OCI-LY7 (cell line): ENCODE data around the gene EXOC6B. TPM values are rescaled to one million over a fixed set of nuclear protein-coding genes. Genes with fewer than 3 reads are reported as not detected.

Experiments
- BruUV-seq: library from RNA; stranded (reverse); fragments of 400-500 nt; replicated peaks from 2 replicates; lab custom pipeline; 2021; lab: Mats Ljungman, UMichigan
- CTCF ChIA-PET: fragments of 300-600 bp; sonication (Branson Sonifier 250); formaldehyde crosslinking; loops from one replicate; lab custom pipeline; 2022; ENCODE audit warnings: antibody characterized with exemption; ENCODE audit not compliant: unreplicated experiment; lab: Charles Lee
- POLR2A ChIA-PET: fragments of 300-600 bp; sonication (Branson Sonifier 250); formaldehyde crosslinking; loops from one replicate; lab custom pipeline; 2022; ENCODE audit warnings: antibody characterized with exemption; lab: Charles Lee
- DNase-seq: peaks from one replicate; pipeline ENCODE4 v3.0.0-alpha.2; 2015; ENCODE audit warnings: low spot score
- H2AFZ ChIP-seq: fragments of 200-600 bp; sonication (generic), shearing (Covaris generic); 2 replicates; pipeline ENCODE4 v1.6.1; 2014; ENCODE audit warnings: mild to moderate bottlenecking, antibody characterized with exemption, low read length, moderate library complexity
- H3K27ac ChIP-seq: fragments of 200-600 bp; sonication (generic); 2 replicates; pipeline ENCODE4 v1.5.1; 2014; ENCODE audit warnings: mixed run types, low read depth, mild to moderate bottlenecking, moderate library complexity, low read length, inconsistent platforms; ENCODE audit not compliant: poor library complexity, severe bottlenecking
- H3K36me3 ChIP-seq: fragments of 200-600 bp; sonication (generic); 2 replicates; pipeline ENCODE4 v1.6.1; 2014; ENCODE audit warnings: mild to moderate bottlenecking, antibody characterized with exemption, low read length, moderate library complexity, mixed read lengths; ENCODE audit not compliant: insufficient read depth
- H3K4me1 ChIP-seq: fragments of 200-600 bp; sonication (generic); 2 replicates; pipeline ENCODE4 v1.5.1; 2014; ENCODE audit warnings: mild to moderate bottlenecking, low read length; ENCODE audit not compliant: insufficient read depth, poor library complexity, severe bottlenecking
- H3K4me2 ChIP-seq: fragments of 200-600 bp; sonication (generic); 2 replicates; pipeline ENCODE4 v1.6.1; 2014; ENCODE audit warnings: mild to moderate bottlenecking, low read length
- H3K4me3 ChIP-seq: fragments of 200-600 bp; sonication (generic); 2 replicates; pipeline ENCODE4 v1.5.1; 2014; ENCODE audit warnings: mild to moderate bottlenecking, low read depth, low read length; ENCODE audit not compliant: poor library complexity, severe bottlenecking
- H3K79me2 ChIP-seq: fragments of 200-600 bp; sonication (generic); 2 replicates; pipeline ENCODE4 v1.6.1; 2016; ENCODE audit warnings: low read depth, mild to moderate bottlenecking, low read length, moderate library complexity, mixed read lengths; ENCODE audit not compliant: insufficient read depth
- H3K9me2 ChIP-seq: fragments of 200-600 bp; sonication (generic); 2 replicates; pipeline ENCODE4 v1.6.1; 2016; ENCODE audit warnings: mild to moderate bottlenecking, low read length, mixed read lengths; ENCODE audit not compliant: insufficient read depth
- H3K9me3 ChIP-seq: fragments of 200-600 bp; sonication (generic); 2 replicates; pipeline ENCODE4 v1.6.1; 2014; ENCODE audit warnings: mild to moderate bottlenecking, mixed run types, low read length, mixed read lengths
- H4K20me1 ChIP-seq: fragments of 200-600 bp; sonication (generic); 2 replicates; pipeline ENCODE4 v1.6.1; 2014; ENCODE audit warnings: mild to moderate bottlenecking, antibody characterized with exemption, low read length, moderate library complexity, mixed read lengths; ENCODE audit not compliant: insufficient read depth
- EZH2phosphoT487 ChIP-seq: fragments of 200-600 bp; sonication (generic); IDR thresholded peaks from 2 replicates; pipeline ENCODE4 v1.6.1; 2018; ENCODE audit warnings: low read depth, borderline replicate concordance, mild to moderate bottlenecking, mixed run types, antibody characterized with exemption, low read length, moderate library complexity, mixed read lengths
- intact Hi-C: fragments of 100-400 bp; cut with micrococcal nuclease; formaldehyde crosslinking; loops from one replicate; pipeline ENCODE4 v1.10.0; 2022; ENCODE audit not compliant: unreplicated experiment
- total RNA-seq, 2 experiments: library from RNA; depleted of rRNA in 1 of 2; stranded (reverse); fragments of >200 nt in 1 of 2; shearing (Covaris generic) in 1 of 2; gene quantifications; 2 replicates each; pipeline ENCODE4 v1.2.3, GENCODE V29; 2014 to 2022
- TF ChIP-seq, protein P1 (sequence below): fragments of 200-600 bp; sonication (generic); conservative IDR thresholded peaks from 2 replicates; pipeline ENCODE4 v1.5.1; 2014; ENCODE audit warnings: mild to moderate bottlenecking, antibody characterized with exemption, low read length, moderate library complexity, mixed read lengths

EXOC6B gene
- total RNA-seq, 2 experiments from 2014 or later: 5.1 TPM; not detected in 1

DNA sequence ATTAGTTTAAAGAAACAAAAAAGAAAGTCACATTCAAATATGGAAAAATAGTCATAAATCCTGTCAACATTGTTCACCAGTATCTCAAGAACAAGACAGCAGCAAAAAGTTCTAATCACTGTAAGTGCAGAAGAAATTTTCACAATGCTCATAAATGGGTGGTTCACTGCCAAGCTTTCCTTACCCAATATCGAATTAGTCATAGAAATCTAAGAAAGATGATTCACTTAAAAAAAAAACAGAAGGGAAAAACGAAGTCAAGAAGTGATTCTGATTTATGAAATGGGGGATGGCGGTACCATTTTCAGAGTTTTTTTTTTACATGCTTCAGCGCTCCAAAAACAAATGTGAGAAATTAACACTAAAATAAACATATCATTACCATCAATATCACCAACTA, 156.7 kb downstream of the EXOC6B start:
- CTCF ChIA-PET: no interaction called here
- Histone ChIP-seq H3K4me1 (no peaks in the 10 kb centered on the region), H2AFZ (no peak overlapping the region), H3K4me3 (no peak overlapping the region), H3K9me2 (no peaks in the 10 kb centered on the region), H3K36me3 (no peaks in the 10 kb centered on the region), H3K27ac (no peak overlapping the region), H3K79me2 (no peaks in the 10 kb centered on the region), H3K4me2 (no peak overlapping the region), H4K20me1 (no peaks in the 10 kb centered on the region), H3K9me3 (no peaks in the 10 kb centered on the region)
- DNase-seq: no peak
- intact Hi-C loops: no loop called here
- POLR2A ChIA-PET: no interaction called here
- no TSS peak for BruUV-seq
- no peak for TF ChIP-seq EZH2phosphoT487
- TF ChIP-seq, protein P1, sequence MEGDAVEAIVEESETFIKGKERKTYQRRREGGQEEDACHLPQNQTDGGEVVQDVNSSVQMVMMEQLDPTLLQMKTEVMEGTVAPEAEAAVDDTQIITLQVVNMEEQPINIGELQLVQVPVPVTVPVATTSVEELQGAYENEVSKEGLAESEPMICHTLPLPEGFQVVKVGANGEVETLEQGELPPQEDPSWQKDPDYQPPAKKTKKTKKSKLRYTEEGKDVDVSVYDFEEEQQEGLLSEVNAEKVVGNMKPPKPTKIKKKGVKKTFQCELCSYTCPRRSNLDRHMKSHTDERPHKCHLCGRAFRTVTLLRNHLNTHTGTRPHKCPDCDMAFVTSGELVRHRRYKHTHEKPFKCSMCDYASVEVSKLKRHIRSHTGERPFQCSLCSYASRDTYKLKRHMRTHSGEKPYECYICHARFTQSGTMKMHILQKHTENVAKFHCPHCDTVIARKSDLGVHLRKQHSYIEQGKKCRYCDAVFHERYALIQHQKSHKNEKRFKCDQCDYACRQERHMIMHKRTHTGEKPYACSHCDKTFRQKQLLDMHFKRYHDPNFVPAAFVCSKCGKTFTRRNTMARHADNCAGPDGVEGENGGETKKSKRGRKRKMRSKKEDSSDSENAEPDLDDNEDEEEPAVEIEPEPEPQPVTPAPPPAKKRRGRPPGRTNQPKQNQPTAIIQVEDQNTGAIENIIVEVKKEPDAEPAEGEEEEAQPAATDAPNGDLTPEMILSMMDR: no peak

GRCh38 chr2:72668647-72669046, 157.2 kb downstream of the EXOC6B start:
- POLR2A ChIA-PET: no interaction called here
- Histone ChIP-seq H3K27ac (no peak overlapping the region), H4K20me1 (no peaks in the 10 kb centered on the region), H3K4me1 (no peaks in the 10 kb centered on the region), H2AFZ (no peak overlapping the region), H3K9me3 (no peaks in the 10 kb centered on the region), H3K36me3 (no peaks in the 10 kb centered on the region), H3K4me2 (no peak overlapping the region), H3K79me2 (no peaks in the 10 kb centered on the region), H3K4me3 (no peak overlapping the region), H3K9me2 (no peaks in the 10 kb centered on the region)
- TF ChIP-seq EZH2phosphoT487: no peak
- TF ChIP-seq, protein P1: no peak
- CTCF ChIA-PET: no interaction called here
- no peak for DNase-seq
- intact Hi-C loops: no loop called here
- no TSS peak for BruUV-seq

GRCh38 chr2:72665448-72665847, 160.4 kb downstream of the EXOC6B start:
- H4K20me1 ChIP-seq: no peaks in the 10 kb centered on the region
- POLR2A ChIA-PET: no interaction called here
- no peak for DNase-seq
- H3K4me1 ChIP-seq: no peaks in the 10 kb centered on the region
- H3K4me2 ChIP-seq: no peak overlapping the region
- no peaks in the 10 kb centered on the region for H3K9me3 ChIP-seq
- TF ChIP-seq, protein P1: no peak
- TF ChIP-seq EZH2phosphoT487: no peak
- BruUV-seq: no TSS peak
- no peaks in the 10 kb centered on the region for H3K36me3 ChIP-seq
- intact Hi-C loops: no loop called here
- no peaks in the 10 kb centered on the region for H3K9me2 ChIP-seq
- CTCF ChIA-PET: no interaction called here
- H3K4me3 ChIP-seq: no peak overlapping the region
- H3K27ac ChIP-seq: no peak overlapping the region
- no peak overlapping the region for H2AFZ ChIP-seq
- no peaks in the 10 kb centered on the region for H3K79me2 ChIP-seq
